ENCODE measurements around the gene ZKSCAN5. TPM values are rescaled to one million over a fixed set of nuclear protein-coding genes. Genes with fewer than 3 reads are reported as not detected.

The ZKSCAN5 gene
- total RNA-seq, 1 experiment from 2014 or later = 13.3 TPM

DNA sequence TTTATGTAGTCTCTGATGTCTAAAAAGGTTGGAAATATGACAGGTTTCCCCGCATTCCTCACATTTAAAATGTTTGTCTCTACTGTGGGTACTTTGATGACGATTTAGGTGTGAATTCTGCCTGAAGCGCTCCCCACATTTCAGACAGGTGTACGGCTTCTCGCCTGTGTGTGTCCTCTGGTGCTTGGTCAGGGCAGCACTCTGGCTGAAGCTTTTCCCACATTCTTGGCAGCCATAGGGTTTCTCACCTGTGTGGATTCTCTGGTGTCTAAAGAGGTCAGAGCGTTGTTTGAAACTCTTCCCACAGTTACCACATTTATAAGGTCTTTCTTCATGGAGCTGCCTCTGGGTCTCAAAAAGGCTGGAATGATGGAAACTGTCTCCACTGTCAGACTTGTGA lies 10.6 kb upstream of the ZKSCAN5 start:
- Histone ChIP-seq H3K4me3 (ENCODE audit: low read depth, low read length, poor library complexity, severe bottlenecking) (no peak overlapping the region), H3K4me1 (ENCODE audit: insufficient read depth, low read length, poor library complexity, severe bottlenecking) (peaks cover 5% of the 10 kb centered on the region), H3K27me3 (replicated peaks; ENCODE audit: insufficient read depth, low read depth, low read length, poor library complexity) (no peaks in the 10 kb centered on the region), H3K27ac (ENCODE audit: low read depth, low read length, poor library complexity, severe bottlenecking) (no peak overlapping the region), H3K9me3 (ENCODE audit: low read depth, low read length, poor library complexity, severe bottlenecking) (peaks cover 21% of the 10 kb centered on the region), H3K36me3 (ENCODE audit: insufficient read depth, low read length, poor library complexity, severe bottlenecking) (peaks cover 20% of the 10 kb centered on the region)
- ChIA-PET POLR2A (ENCODE audit: low non-redundant PET) (no interaction called here), CTCF (no interaction called here)
- intact Hi-C loops (cut with micrococcal nuclease; ENCODE audit: unreplicated experiment) = no loop called here
- BruUV-seq (replicated peaks) = no TSS peak
- TF ChIP-seq CTCF (conservative IDR thresholded peaks at IDR 0.05; ENCODE audit: low read depth, low read length) (no peak), EZH2 (IDR thresholded peaks at IDR 0.05; ENCODE audit: borderline replicate concordance, low read depth, low read length, poor library complexity, severe bottlenecking) (no peak)
- no peak for DNase-seq (ENCODE audit: low spot score)

- POLR2A ChIA-PET (ENCODE audit: low non-redundant PET) = interaction anchor here (0.6 kb wide), 1 partner anchor 51 kb away, joined by 4 read pairs; no protein-coding TSS in a partner anchor
- DNase-seq (ENCODE audit: low spot score) = no peak
- Histone ChIP-seq H3K27ac (ENCODE audit: low read depth, low read length, poor library complexity, severe bottlenecking) (no peak overlapping the region), H3K36me3 (ENCODE audit: insufficient read depth, low read length, poor library complexity, severe bottlenecking) (peaks cover 16% of the 10 kb centered on the region), H3K4me1 (ENCODE audit: insufficient read depth, low read length, poor library complexity, severe bottlenecking) (peaks cover 5% of the 10 kb centered on the region), H3K27me3 (replicated peaks; ENCODE audit: insufficient read depth, low read depth, low read length, poor library complexity) (no peaks in the 10 kb centered on the region), H3K9me3 (ENCODE audit: low read depth, low read length, poor library complexity, severe bottlenecking) (peaks cover 18% of the 10 kb centered on the region), H3K4me3 (ENCODE audit: low read depth, low read length, poor library complexity, severe bottlenecking) (peak overlapping the region; percentile 98)
- no TSS peak for BruUV-seq (replicated peaks)
- TF ChIP-seq CTCF (conservative IDR thresholded peaks at IDR 0.05; ENCODE audit: low read depth, low read length) (no peak), EZH2 (IDR thresholded peaks at IDR 0.05; ENCODE audit: borderline replicate concordance, low read depth, low read length, poor library complexity, severe bottlenecking) (no peak)
- CTCF ChIA-PET = no interaction called here
- intact Hi-C loops (cut with micrococcal nuclease; ENCODE audit: unreplicated experiment) = no loop called here
Observed at GRCh38 chr7:99497766-99498545, 6.5 kb upstream of the ZKSCAN5 start.

GRCh38 chr7:99498546-99498944 lies 5.9 kb upstream of the ZKSCAN5 start:
- CTCF ChIA-PET = no interaction called here
- no peak for DNase-seq (ENCODE audit: low spot score)
- TF ChIP-seq EZH2 (IDR thresholded peaks at IDR 0.05; ENCODE audit: borderline replicate concordance, low read depth, low read length, poor library complexity, severe bottlenecking) (no peak), CTCF (conservative IDR thresholded peaks at IDR 0.05; ENCODE audit: low read depth, low read length) (no peak)
- BruUV-seq (replicated peaks) = no TSS peak
- intact Hi-C loops (cut with micrococcal nuclease; ENCODE audit: unreplicated experiment) = no loop called here
- Histone ChIP-seq H3K9me3 (ENCODE audit: low read depth, low read length, poor library complexity, severe bottlenecking) (peaks cover 12% of the 10 kb centered on the region), H3K4me3 (ENCODE audit: low read depth, low read length, poor library complexity, severe bottlenecking) (peak overlapping the region; percentile 98), H3K36me3 (ENCODE audit: insufficient read depth, low read length, poor library complexity, severe bottlenecking) (peaks cover 10% of the 10 kb centered on the region), H3K27ac (ENCODE audit: low read depth, low read length, poor library complexity, severe bottlenecking) (no peak overlapping the region), H3K4me1 (ENCODE audit: insufficient read depth, low read length, poor library complexity, severe bottlenecking) (peaks cover 5% of the 10 kb centered on the region), H3K27me3 (replicated peaks; ENCODE audit: insufficient read depth, low read depth, low read length, poor library complexity) (no peaks in the 10 kb centered on the region)
- POLR2A ChIA-PET (ENCODE audit: low non-redundant PET) = no interaction called here

All from A673 (cell line).